ENCODE measurements around the gene SUSD4. TPM values are rescaled to one million over a fixed set of nuclear protein-coding genes. Genes with fewer than 3 reads are reported as not detected.

SUSD4 gene
- total RNA-seq, 1 experiment from 2014 or later, result 7.2 TPM

GRCh38 chr1:223393275-223394214, 29.6 kb upstream of the SUSD4 start, which contains the start of gene CCDC185:
TSS of gene CCDC185 (plus strand) at chr1:223393415. CDS start at chr1:223393476, 61 bp downstream.
- no peaks in the 10 kb centered on the region for H3K9me3 Mint-ChIP-seq (ENCODE audit: low read depth, unreplicated experiment)
- peak within 1 kb of the TSS; percentile 65 for H3K4me3 Mint-ChIP-seq (ENCODE audit: low read depth, unreplicated experiment)
- intact Hi-C loops (cut with micrococcal nuclease; ENCODE audit: unreplicated experiment), result no loop called here
- peaks cover 65% of the 10 kb centered on the region for H3K27me3 Mint-ChIP-seq (ENCODE audit: unreplicated experiment)
- peak; percentile 52 for DNase-seq
- H3K27ac Mint-ChIP-seq (ENCODE audit: unreplicated experiment), result peak within 1 kb of the TSS; percentile 52
- CTCF ChIA-PET, result interaction anchor here (0.6 to 1.1 kb wide), 2 partner anchors 22 to 56 kb away, joined by 3 to 4 read pairs; no protein-coding TSS in a partner anchor
- no peak for TF ChIP-seq CTCF (IDR thresholded peaks at IDR 0.05; ENCODE audit: unreplicated experiment)
- H3K36me3 Mint-ChIP-seq (ENCODE audit: insufficient read depth, unreplicated experiment), result no peaks in the 10 kb centered on the region
- H3K4me1 Mint-ChIP-seq (ENCODE audit: low read depth, unreplicated experiment), result peaks cover 9% of the 10 kb centered on the region
- BruUV-seq (replicated peaks), result no TSS peak

DNA sequence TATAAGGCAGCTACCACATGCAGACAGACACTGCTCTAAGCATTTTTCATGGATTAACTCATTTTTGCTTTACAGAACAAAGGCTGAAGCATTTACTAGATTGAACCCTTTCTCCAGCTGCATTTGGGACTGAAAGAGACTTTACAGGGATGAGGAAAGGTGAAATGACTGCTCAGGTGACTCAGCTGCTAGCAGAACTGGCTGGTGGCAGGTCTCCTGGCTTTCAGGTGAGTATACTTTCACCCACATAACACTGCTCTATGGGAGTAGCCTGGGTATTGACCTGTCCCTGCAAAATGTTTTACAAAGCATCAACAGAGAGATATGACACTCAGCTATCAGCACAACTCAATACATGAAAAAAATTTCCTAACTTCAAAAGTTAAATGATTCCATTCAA, 26.6 kb upstream of the SUSD4 start:
- H3K27ac Mint-ChIP-seq (ENCODE audit: unreplicated experiment), result no peak overlapping the region
- no peaks in the 10 kb centered on the region for H3K36me3 Mint-ChIP-seq (ENCODE audit: insufficient read depth, unreplicated experiment)
- no TSS peak for BruUV-seq (replicated peaks)
- peaks cover 65% of the 10 kb centered on the region for H3K27me3 Mint-ChIP-seq (ENCODE audit: unreplicated experiment)
- TF ChIP-seq CTCF (IDR thresholded peaks at IDR 0.05; ENCODE audit: unreplicated experiment), result no peak
- no peak for DNase-seq
- H3K4me1 Mint-ChIP-seq (ENCODE audit: low read depth, unreplicated experiment), result peaks cover 9% of the 10 kb centered on the region
- CTCF ChIA-PET, result interaction anchor here (1.8 kb wide), 1 partner anchor 257 kb away, joined by 4 read pairs; no protein-coding TSS in a partner anchor
- H3K9me3 Mint-ChIP-seq (ENCODE audit: low read depth, unreplicated experiment), result no peaks in the 10 kb centered on the region
- intact Hi-C loops (cut with micrococcal nuclease; ENCODE audit: unreplicated experiment), result no loop called here
- no peak overlapping the region for H3K4me3 Mint-ChIP-seq (ENCODE audit: low read depth, unreplicated experiment)

GRCh38 chr1:223386013-223386412, 22.0 kb upstream of the SUSD4 start:
- no peak for DNase-seq
- H3K4me3 Mint-ChIP-seq (ENCODE audit: low read depth, unreplicated experiment), result no peak overlapping the region
- peaks cover 2% of the 10 kb centered on the region for H3K9me3 Mint-ChIP-seq (ENCODE audit: low read depth, unreplicated experiment)
- CTCF ChIA-PET, result no interaction called here
- no peak for TF ChIP-seq CTCF (IDR thresholded peaks at IDR 0.05; ENCODE audit: unreplicated experiment)
- H3K4me1 Mint-ChIP-seq (ENCODE audit: low read depth, unreplicated experiment), result no peaks in the 10 kb centered on the region
- no peak overlapping the region for H3K27ac Mint-ChIP-seq (ENCODE audit: unreplicated experiment)
- no peaks in the 10 kb centered on the region for H3K36me3 Mint-ChIP-seq (ENCODE audit: insufficient read depth, unreplicated experiment)
- BruUV-seq (replicated peaks), result no TSS peak
- peaks cover 54% of the 10 kb centered on the region for H3K27me3 Mint-ChIP-seq (ENCODE audit: unreplicated experiment)
- intact Hi-C loops (cut with micrococcal nuclease; ENCODE audit: unreplicated experiment), result no loop called here

DNA sequence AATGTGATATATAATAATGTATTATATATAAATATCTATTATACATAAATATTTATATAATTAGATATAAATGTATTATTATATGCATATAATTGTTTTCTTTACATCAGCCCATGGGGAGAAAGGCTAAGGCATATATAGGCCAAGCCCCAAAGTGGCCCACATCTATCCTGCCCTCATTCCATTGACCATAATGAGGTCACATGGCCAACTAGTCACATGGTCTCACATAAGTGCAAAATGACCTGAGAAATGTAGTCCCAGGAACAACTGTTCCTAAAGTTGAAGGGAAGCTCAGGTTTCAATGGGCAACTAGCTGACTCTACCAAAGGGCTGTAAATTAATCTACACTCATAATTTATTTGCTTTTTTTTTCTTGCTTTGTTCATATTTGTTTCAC, 14.8 kb upstream of the SUSD4 start:
- Mint-ChIP-seq H3K27ac (ENCODE audit: unreplicated experiment) (no peak overlapping the region), H3K4me1 (ENCODE audit: low read depth, unreplicated experiment) (no peaks in the 10 kb centered on the region), H3K9me3 (ENCODE audit: low read depth, unreplicated experiment) (peaks cover 1% of the 10 kb centered on the region), H3K4me3 (ENCODE audit: low read depth, unreplicated experiment) (no peak overlapping the region), H3K36me3 (ENCODE audit: insufficient read depth, unreplicated experiment) (no peaks in the 10 kb centered on the region), H3K27me3 (ENCODE audit: unreplicated experiment) (peaks cover 48% of the 10 kb centered on the region)
- intact Hi-C loops (cut with micrococcal nuclease; ENCODE audit: unreplicated experiment), result no loop called here
- CTCF ChIA-PET, result interaction anchor here (0.8 kb wide), 1 partner anchor 14 kb away, joined by 3 read pairs; no protein-coding TSS in a partner anchor
- no TSS peak for BruUV-seq (replicated peaks)
- no peak for DNase-seq
- no peak for TF ChIP-seq CTCF (IDR thresholded peaks at IDR 0.05; ENCODE audit: unreplicated experiment)
